GM12864 (cell line): ENCODE data around the gene ABL2.
"Not testable (repeated sequence)": the region's sequence is repeated elsewhere in the genome, so short reads cannot be mapped to it uniquely, and the experiment has no call there.

Experiments used
- DNase-seq: peaks from one replicate; pipeline ENCODE4 v3.0.0-alpha.2; 2011; ENCODE audit warnings: low read depth
- H3K4me3 ChIP-seq: 2 replicates; pipeline ENCODE4 v1.5.1; 2011; ENCODE audit warnings: mild to moderate bottlenecking, low read depth, low read length, control low read depth
- CTCF ChIP-seq: IDR thresholded peaks from 2 replicates; pipeline ENCODE4 v1.5.1; 2011; ENCODE audit warnings: low read depth, mild to moderate bottlenecking, moderate library complexity, low read length, control low read depth, inconsistent platforms; ENCODE audit errors: missing control alignments

ABL2 gene

GRCh38 chr1:179229214-179230140 lies at the start of gene ABL2:
TSS of gene ABL2 (minus strand) at chr1:179229677. CDS start at chr1:179229397, 280 bp downstream.
- TF ChIP-seq CTCF = no peak
- DNase-seq = no peak
- peak within 1 kb of the TSS; percentile 92 for H3K4me3 ChIP-seq

DNA sequence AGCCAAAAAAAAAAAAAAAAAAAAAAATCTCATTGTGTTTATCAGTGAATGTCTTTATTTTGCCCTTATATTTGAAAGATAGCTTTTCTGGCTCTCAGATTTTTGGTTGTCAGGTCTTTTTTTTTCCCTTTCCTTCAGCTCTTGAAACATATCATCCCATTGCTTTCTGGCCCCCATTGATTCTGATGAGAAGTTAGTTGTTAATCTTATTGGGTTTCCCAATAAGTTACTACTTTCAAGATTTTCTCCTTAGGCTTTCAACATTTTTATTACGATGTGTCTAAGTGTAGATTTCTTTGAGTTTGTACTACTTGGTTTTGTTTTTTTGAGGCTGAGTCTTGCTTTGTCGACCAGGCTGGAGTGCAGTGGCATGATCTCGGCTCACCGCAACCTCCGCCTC lies 49.4 kb upstream of the ABL2 start:
- TF ChIP-seq CTCF = no peak
- DNase-seq = no peak
- H3K4me3 ChIP-seq = no peak overlapping the region

DNA sequence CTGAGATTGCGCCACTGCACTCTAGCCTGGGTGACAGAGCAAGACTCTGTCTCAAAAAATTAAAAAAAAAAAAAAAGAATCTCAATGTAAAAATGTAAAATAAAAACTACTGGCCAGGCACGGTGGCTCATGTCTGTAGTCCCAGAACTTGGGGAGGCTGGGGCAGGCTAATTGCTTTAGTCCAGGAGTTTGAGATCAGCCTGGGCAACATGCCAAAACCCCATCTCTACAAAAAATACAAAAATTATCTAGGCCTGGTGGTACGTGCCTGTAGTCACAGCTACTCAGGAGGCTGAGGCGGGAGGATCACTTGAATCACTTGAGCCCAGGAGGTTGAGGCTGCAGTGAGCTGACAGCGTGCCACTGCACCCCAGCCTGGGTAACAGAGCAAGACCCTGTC lies 44.9 kb upstream of the ABL2 start:
- H3K4me3 ChIP-seq, DNase-seq: not testable (repeated sequence)

GRCh38 chr1:179269071-179269470 lies 39.6 kb upstream of the ABL2 start:
- no peak overlapping the region for H3K4me3 ChIP-seq
- no peak for TF ChIP-seq CTCF
- no peak for DNase-seq

- no peak for DNase-seq
- no peak overlapping the region for H3K4me3 ChIP-seq
- TF ChIP-seq CTCF = no peak
These were observed 35.0 kb upstream of the ABL2 start for GRCh38 chr1:179264507-179264906.

DNA sequence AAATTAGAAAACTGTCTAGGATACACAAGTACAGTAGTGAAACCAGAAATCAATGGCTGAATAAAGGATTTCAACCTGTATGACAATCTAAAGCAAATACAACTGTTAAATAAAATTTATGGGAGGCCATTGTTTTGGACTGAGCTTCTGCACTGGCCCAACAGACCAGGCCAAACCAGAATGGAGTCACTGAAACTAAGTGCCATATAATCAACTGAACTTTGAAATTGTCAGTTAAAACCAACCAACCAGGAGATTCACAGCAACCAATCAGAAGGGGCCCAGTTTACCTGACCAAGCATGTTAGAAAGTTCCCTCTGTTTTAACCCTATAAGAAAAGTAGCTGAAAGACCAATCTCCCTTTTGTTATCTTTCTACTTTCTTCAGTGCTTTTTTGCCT lies 33.6 kb upstream of the ABL2 start:
- H3K4me3 ChIP-seq = no peak overlapping the region
- no peak for TF ChIP-seq CTCF
- DNase-seq = no peak

DNA sequence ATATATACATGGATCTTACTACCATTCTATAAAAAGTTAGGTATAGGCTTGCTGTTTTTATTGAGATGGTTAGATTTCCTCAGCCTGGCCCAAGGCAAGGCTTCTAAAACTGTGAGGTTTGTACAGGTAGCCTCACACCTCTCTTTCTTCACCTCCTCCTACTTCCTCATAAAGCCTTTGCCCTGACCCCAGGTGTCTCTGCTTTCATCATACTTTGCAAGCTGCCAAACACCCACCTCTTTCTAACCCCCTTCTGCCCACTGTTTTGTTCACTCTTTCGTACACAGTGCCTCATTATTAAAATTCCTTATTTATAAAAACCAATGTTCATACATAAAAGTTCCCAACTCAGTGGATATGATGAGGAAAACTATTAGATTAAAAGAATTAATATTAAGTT lies 32.7 kb upstream of the ABL2 start:
- DNase-seq = no peak

More for the DNA sequence above, 32.7 kb upstream of the ABL2 start:
- H3K4me3 ChIP-seq = no peak overlapping the region
- no peak for TF ChIP-seq CTCF
